ENCODE data around the gene CD9.

Gene CD9

GRCh38 chr12:6222078-6222654, 22.0 kb downstream of the CD9 start:
- no peak for DNase-seq

GRCh38 chr12:6223545-6223944, 23.3 kb downstream of the CD9 start:
- DNase-seq = no peak

GRCh38 chr12:6224550-6224949, 24.4 kb downstream of the CD9 start:
- DNase-seq = peak; percentile 33

- no peak for DNase-seq
Observed at GRCh38 chr12:6225630-6226001, 25.4 kb downstream of the CD9 start.

GRCh38 chr12:6226002-6226678, 25.9 kb downstream of the CD9 start:
- DNase-seq = no peak

- DNase-seq = no peak
Observed at GRCh38 chr12:6226679-6227051, 26.5 kb downstream of the CD9 start.

- no peak for DNase-seq
Observed at GRCh38 chr12:6228535-6229223, 28.5 kb downstream of the CD9 start.

- DNase-seq = peak; percentile 84
Observed at GRCh38 chr12:6229224-6230218, 29.3 kb downstream of the CD9 start.

- peak; percentile 42 for DNase-seq
Observed at GRCh38 chr12:6230321-6231110, 30.3 kb downstream of the CD9 start.

GRCh38 chr12:6231359-6232268, 31.4 kb downstream of the CD9 start:
- DNase-seq = no peak

- DNase-seq = no peak
Observed at GRCh38 chr12:6233121-6233971, 33.1 kb downstream of the CD9 start.

- DNase-seq = peak; percentile 61
Observed at GRCh38 chr12:6234214-6234613, 34.0 kb downstream of the CD9 start.

GRCh38 chr12:6234906-6235305, 34.7 kb downstream of the CD9 start:
- no peak for DNase-seq

GRCh38 chr12:6235499-6235898, 35.3 kb downstream of the CD9 start:
- no peak for DNase-seq

- no peak for DNase-seq
Observed at GRCh38 chr12:6235906-6236640, 35.9 kb downstream of the CD9 start.

- DNase-seq = no peak
Observed at GRCh38 chr12:6236641-6236940, 36.4 kb downstream of the CD9 start.

- no peak for DNase-seq
Observed at GRCh38 chr12:6237830-6238229, 37.6 kb downstream of the CD9 start.

- DNase-seq = no peak
Observed at GRCh38 chr12:6238875-6239274, 38.7 kb downstream of the CD9 start.

- no peak for DNase-seq
Observed at GRCh38 chr12:6241495-6241894, 41.3 kb downstream of the CD9 start.

Measured in fibroblast of skin of back (primary cell).